ENCODE data around the gene FOXR2. TPM values are rescaled to one million over a fixed set of nuclear protein-coding genes. Genes with fewer than 3 reads are reported as not detected.

FOXR2 gene
- total and polyA plus RNA-seq, 2 of the 4 experiments (the other 2 are of a cell fraction), result not detected

- CTCF ChIA-PET, result no interaction called here
Measured at GRCh38 chrX:55619547-55619946, 3.7 kb upstream of the FOXR2 start.

More at GRCh38 chrX:55619547-55619946, 3.7 kb upstream of the FOXR2 start:
- no CpG with 5 or more reads among the region's 2 CpGs for WGBS, 2 experiments (ENCODE audit: extremely low coverage in 2 of 2, insufficient read length in 1 of 2)
- H2BK120ac ChIP-seq (ENCODE audit: low read depth, low read length), result no peak overlapping the region
- H2AK5ac ChIP-seq (ENCODE audit: low read depth, low read length), result no peak overlapping the region
- H3K56ac ChIP-seq (ENCODE audit: extremely low read depth, insufficient read depth, low read length), result no peak overlapping the region
- H3K36me3 ChIP-seq (ENCODE audit: control insufficient read depth, insufficient read depth, low read length), result no peaks in the 10 kb centered on the region
- no peak overlapping the region for H3K27ac ChIP-seq (ENCODE audit: insufficient read depth, low read length)
- POLR2A ChIA-PET (ENCODE audit: unreplicated experiment), result no interaction called here
- no peak overlapping the region for H2BK20ac ChIP-seq (ENCODE audit: low read depth, low read length)
- no peaks in the 10 kb centered on the region for H3K79me1 ChIP-seq (ENCODE audit: low read depth in 1 of 2, low read length in 2 of 2)
- H2BK5ac ChIP-seq (ENCODE audit: low read depth, low read length, poor library complexity, severe bottlenecking), result no peak overlapping the region
- no peak overlapping the region for H4K91ac ChIP-seq (ENCODE audit: insufficient read depth, low read depth, low read length)
- H3K14ac ChIP-seq (replicated peaks; ENCODE audit: low read depth, low read length), result no peak overlapping the region
- no peak overlapping the region for H3K9ac ChIP-seq (ENCODE audit: low read depth, low read length)
- no peak overlapping the region for H4K8ac ChIP-seq (ENCODE audit: low read depth in 2 of 2, low read length in 2 of 2)
- no peak overlapping the region for H4K5ac ChIP-seq (ENCODE audit: low read depth, low read length)
- TF ChIP-seq POLR2A (IDR thresholded peaks at IDR 0.05; ENCODE audit: low read depth, low read length) (no peak), MAFK (IDR thresholded peaks at IDR 0.05; ENCODE audit: low read depth, low read length) (peak; percentile 55), BHLHE40 (IDR thresholded peaks at IDR 0.05; ENCODE audit: low read depth, low read length) (no peak), NFE2L2 (IDR thresholded peaks at IDR 0.05; ENCODE audit: low read depth, low read length) (no peak)
- no peak overlapping the region for H3K4ac ChIP-seq (ENCODE audit: low read depth, low read length)
- H2AFZ ChIP-seq (replicated peaks; ENCODE audit: low read length, poor library complexity), result no peak overlapping the region
- no peaks in the 10 kb centered on the region for H3K9me3 ChIP-seq (ENCODE audit: control insufficient read depth, insufficient read depth, low read length)
- no peaks in the 10 kb centered on the region for H3K27me3 ChIP-seq (ENCODE audit: control insufficient read depth, insufficient read depth, low read length)
- DNase-seq (no peak), ATAC-seq (ENCODE audit: low read depth) (no peak)
- no peak overlapping the region for H2AK9ac ChIP-seq (replicated peaks; ENCODE audit: low read depth, low read length, poor library complexity)
- H4K20me1 ChIP-seq (ENCODE audit: insufficient read depth, low read length), result no peaks in the 10 kb centered on the region
- no peak overlapping the region for H3K4me2 ChIP-seq (ENCODE audit: low read depth, low read length)
- no peak overlapping the region for H3K23ac ChIP-seq (ENCODE audit: low read depth, low read length)
- intact Hi-C loops (cut with micrococcal nuclease) (no loop called here), in situ Hi-C loops (cut with MboI; ENCODE audit: low sequenced_read_pairs) (no loop called here), dilution Hi-C loops (cut with HindIII; ENCODE audit: low sequenced_read_pairs, unreplicated experiment) (no loop called here)
- H3K4me1 ChIP-seq (ENCODE audit: control insufficient read depth, insufficient read depth, low read length), result no peaks in the 10 kb centered on the region
- H3K18ac ChIP-seq (ENCODE audit: low read depth, low read length), result no peak overlapping the region
- H3K9me1 ChIP-seq (ENCODE audit: insufficient read depth, low read length), result no peaks in the 10 kb centered on the region
- no TSS peak for BruUV-seq (replicated peaks)
- no peak overlapping the region for H2BK15ac ChIP-seq (ENCODE audit: low read depth, low read length)
- H3K4me3 ChIP-seq (ENCODE audit: insufficient read depth, low read depth, low read length), result no peak overlapping the region

All from IMR-90 (cell line).